Right lobe of liver (tissue), 6 donors: ENCODE data around the gene DNMBP. TPM values are rescaled to one million over a fixed set of nuclear protein-coding genes. Genes with fewer than 3 reads are reported as not detected.

Experiments
- ATAC-seq, 4 donors: fragments of 200-7000 bp; cut with Tn5 transposase; one replicate each; pipeline ENCODE4 v1.9.1; 2020; ENCODE audit warnings: mild to moderate bottlenecking in 4 of 4, moderate library complexity in 4 of 4
- DNase-seq, 3 donors: peaks; one replicate each; pipeline ENCODE4 v3.0.0-alpha.2; 2020
- H3K27ac ChIP-seq, 3 donors: fragments of 200-600 bp; one replicate each; pipeline ENCODE4 v1.8.0; 2022
- H3K27me3 ChIP-seq, 2 donors: fragments of 200-600 bp; one replicate each; pipeline ENCODE4 v1.8.0; 2022
- H3K36me3 ChIP-seq, 4 donors: fragments of 200-600 bp; sonication (generic) in 1 of 4; one replicate each; pipeline versions ENCODE4 v1.5.1 to v1.8.0; 2017 to 2022; ENCODE audit warnings: control low read depth in 1 of 4
- H3K4me1 ChIP-seq, 4 donors: fragments of 200-600 bp; sonication (generic) in 1 of 4; one replicate each; pipeline versions ENCODE4 v1.5.1 to v1.8.0; 2017 to 2022; ENCODE audit warnings: control low read depth in 1 of 4
- H3K4me3 ChIP-seq, 3 donors: fragments of 200-600 bp; one replicate each; pipeline ENCODE4 v1.8.0; 2022
- H3K9me3 ChIP-seq, 4 donors: fragments of 200-600 bp; sonication (generic) in 1 of 4; one replicate each; pipeline versions ENCODE4 v1.5.1 to v1.8.0; 2017 to 2022; ENCODE audit warnings: control low read depth in 1 of 4
- POLR2A ChIP-seq: fragments of 450-650 bp; IDR thresholded peaks from one replicate; pipeline ENCODE4 v1.6.1; 2017; ENCODE audit warnings: antibody characterized with exemption, mild to moderate bottlenecking
- WGBS: methylation state at CpG from one replicate; pipeline ENCODE4 v1.1.6; 2018; ENCODE audit warnings: low coverage, low lambda C conversion rate; ENCODE audit not compliant: insufficient coverage; ENCODE audit errors: missing lambda C conversion rate; 5-methylcytosine and 5-hydroxymethylcytosine counted together
- intact Hi-C, 2 donors: fragments of 100-400 bp; cut with DNase I; formaldehyde crosslinking; loops; one replicate each; pipeline versions ENCODE4 v1.11.2 to v1.14.1; 2022
- total RNA-seq, 6 experiments: library from RNA; depleted of rRNA in 2 of 6; stranded (reverse); fragments of >200 nt in 2 of 6; fragmentation: NEBNext Ultra II Directional in 3 of 6; extraction: Animal tissue kit (Norgen Biotek cat#: 25700) in 3 of 6; gene quantifications; one replicate each; pipeline versions ENCODE4 v1.1.0 to v1.2.4, GENCODE V29; 2016 to 2023
- TF ChIP-seq, protein P1 (sequence below), 4 donors: fragments of 200-600 bp in 3 of 4; fragments of 450-650 bp in 1 of 4; IDR thresholded peaks; one replicate each; pipeline versions ENCODE4 v1.5.1 to v1.8.0; 2016 to 2022; ENCODE audit warnings: antibody characterized with exemption in 4 of 4, mild to moderate bottlenecking in 2 of 4
- donor health status: DM: no; HTN: yes; CAD: no.
- donor health status: DM: no; HTN: no; CAD: no.
- donor health status: DM: no; HTN: no; CAD: no.
- donor health status: DM: no; HTN: yes; CAD: no.
- donor health status: DM: no; HTN: yes; CAD: no.

Gene DNMBP
- total RNA-seq, 6 experiments from 2014 or later, result 7.9 to 12.7 (median 9.9) TPM

DNA sequence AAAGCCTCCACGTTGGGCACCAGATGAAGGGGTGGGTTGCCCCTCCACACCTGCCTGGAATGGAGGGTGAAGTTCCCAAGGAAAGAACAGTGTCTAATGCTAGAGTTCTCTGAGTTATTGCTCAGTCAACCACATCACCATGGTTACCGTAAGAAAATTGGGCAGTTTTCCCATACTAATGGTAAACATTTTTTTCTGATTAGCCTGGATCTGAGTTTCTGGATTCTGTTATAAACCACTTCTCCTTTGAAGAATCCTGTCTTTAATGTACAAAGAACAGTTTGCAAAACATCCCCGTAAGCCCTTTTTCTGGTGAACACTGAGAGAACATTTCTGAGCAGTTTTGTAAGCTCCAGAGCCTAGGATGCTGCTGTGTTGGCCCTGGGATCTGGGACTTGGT lies 181.8 kb downstream of the DNMBP start:
- WGBS, result 84% methylated on average over 2 of the region's 3 CpGs
- no peak overlapping the region for H3K4me3 ChIP-seq
- DNase-seq, result no peak

More for the DNA sequence above, 181.8 kb downstream of the DNMBP start:
- Histone ChIP-seq H3K9me3 (no peaks in the 10 kb centered on the region), H3K4me1 (no peaks in the 10 kb centered on the region), H3K27ac (no peak overlapping the region), H3K36me3 (peaks cover 0 to 60% (median 26%) of the 10 kb centered on the region in 4 donors), H3K27me3 (no peaks in the 10 kb centered on the region)
- intact Hi-C loops, result no loop called here
- no peak for ATAC-seq
- TF ChIP-seq, protein P1, sequence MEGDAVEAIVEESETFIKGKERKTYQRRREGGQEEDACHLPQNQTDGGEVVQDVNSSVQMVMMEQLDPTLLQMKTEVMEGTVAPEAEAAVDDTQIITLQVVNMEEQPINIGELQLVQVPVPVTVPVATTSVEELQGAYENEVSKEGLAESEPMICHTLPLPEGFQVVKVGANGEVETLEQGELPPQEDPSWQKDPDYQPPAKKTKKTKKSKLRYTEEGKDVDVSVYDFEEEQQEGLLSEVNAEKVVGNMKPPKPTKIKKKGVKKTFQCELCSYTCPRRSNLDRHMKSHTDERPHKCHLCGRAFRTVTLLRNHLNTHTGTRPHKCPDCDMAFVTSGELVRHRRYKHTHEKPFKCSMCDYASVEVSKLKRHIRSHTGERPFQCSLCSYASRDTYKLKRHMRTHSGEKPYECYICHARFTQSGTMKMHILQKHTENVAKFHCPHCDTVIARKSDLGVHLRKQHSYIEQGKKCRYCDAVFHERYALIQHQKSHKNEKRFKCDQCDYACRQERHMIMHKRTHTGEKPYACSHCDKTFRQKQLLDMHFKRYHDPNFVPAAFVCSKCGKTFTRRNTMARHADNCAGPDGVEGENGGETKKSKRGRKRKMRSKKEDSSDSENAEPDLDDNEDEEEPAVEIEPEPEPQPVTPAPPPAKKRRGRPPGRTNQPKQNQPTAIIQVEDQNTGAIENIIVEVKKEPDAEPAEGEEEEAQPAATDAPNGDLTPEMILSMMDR (IDR thresholded peaks at IDR 0.05), result no peak
- no peak for TF ChIP-seq POLR2A

Other genes with a start within 250 kb of the DNMBP start
- gene ABCC2, start 227.3 kb downstream of the DNMBP start, total RNA-seq, result 100 to 1,000 TPM; 136 to 372 (median 156) TPM
- gene CPN1, start 71.9 kb upstream of the DNMBP start, total RNA-seq, result 10 to 100 TPM; 20.7 to 76.6 (median 54.4) TPM
- 10 to 100 TPM; 37.1 to 82.0 (median 54.1) TPM for gene ERLIN1, start 176.1 kb upstream of the DNMBP start, total RNA-seq
- gene CHUK, start 219.6 kb upstream of the DNMBP start, total RNA-seq, result 10 to 100 TPM in 5 of 6 experiments, 1 to 10 TPM in 1; 8.6 to 20.0 (median 11.3) TPM